Cardiac muscle cell (in vitro differentiated cells and primary cell): ENCODE results near the gene TNS1. TPM values are rescaled to one million over a fixed set of nuclear protein-coding genes. Genes with fewer than 3 reads are reported as not detected.

Experiments used
- DNase-seq, 2 donors: peaks; one replicate each; pipeline versions ENCODE4 v3.0.0 to v3.0.0-alpha.2; 2010 to 2017; ENCODE audit warnings: low read depth in 1 of 2, low spot score in 1 of 2
- H3K27ac ChIP-seq: fragments of 200-600 bp; sonication (generic); 2 replicates; pipeline ENCODE4 v1.5.1; 2016
- H3K27me3 ChIP-seq: fragments of 200-600 bp; sonication (generic); 2 replicates; pipeline ENCODE4 v1.6.0; 2016; ENCODE audit warnings: control low read depth
- H3K36me3 ChIP-seq: fragments of 200-600 bp; sonication (generic); 2 replicates; pipeline ENCODE4 v1.5.1; 2016; ENCODE audit warnings: control low read depth
- H3K4me1 ChIP-seq: fragments of 200-600 bp; sonication (generic); 2 replicates; pipeline ENCODE4 v1.8.1; 2017; ENCODE audit warnings: low read depth, mild to moderate bottlenecking, mixed run types
- H3K4me3 ChIP-seq: fragments of 200-600 bp; sonication (generic); 2 replicates; pipeline ENCODE4 v1.5.1; 2016; ENCODE audit warnings: mild to moderate bottlenecking
- H3K9me3 ChIP-seq: fragments of 200-600 bp; sonication (generic); 2 replicates; pipeline ENCODE4 v1.5.1; 2017; ENCODE audit warnings: low read depth, mild to moderate bottlenecking, control low read depth
- polyA plus RNA-seq: library from polyadenylated mRNA; unstranded; fragments of >200 nt; fragmentation: Nextera tagmentation; extraction: Ambion mirVana; gene quantifications from 2 replicates; pipeline ENCODE4 v1.2.1, GENCODE V29; 2016
- total RNA-seq: library from RNA; depleted of rRNA; stranded (reverse); fragments of >200 nt; gene quantifications from 2 replicates; pipeline ENCODE4 v1.2.3, GENCODE V29; 2016
- TF ChIP-seq, protein P1 (sequence below): IDR thresholded peaks from 2 replicates; pipeline ENCODE4 v1.5.1; 2012; ENCODE audit warnings: low read depth, mild to moderate bottlenecking, low read length

TNS1 gene
- total and polyA plus RNA-seq, 2 experiments from 2014 or later, result 16.7 to 44.3 TPM

DNA sequence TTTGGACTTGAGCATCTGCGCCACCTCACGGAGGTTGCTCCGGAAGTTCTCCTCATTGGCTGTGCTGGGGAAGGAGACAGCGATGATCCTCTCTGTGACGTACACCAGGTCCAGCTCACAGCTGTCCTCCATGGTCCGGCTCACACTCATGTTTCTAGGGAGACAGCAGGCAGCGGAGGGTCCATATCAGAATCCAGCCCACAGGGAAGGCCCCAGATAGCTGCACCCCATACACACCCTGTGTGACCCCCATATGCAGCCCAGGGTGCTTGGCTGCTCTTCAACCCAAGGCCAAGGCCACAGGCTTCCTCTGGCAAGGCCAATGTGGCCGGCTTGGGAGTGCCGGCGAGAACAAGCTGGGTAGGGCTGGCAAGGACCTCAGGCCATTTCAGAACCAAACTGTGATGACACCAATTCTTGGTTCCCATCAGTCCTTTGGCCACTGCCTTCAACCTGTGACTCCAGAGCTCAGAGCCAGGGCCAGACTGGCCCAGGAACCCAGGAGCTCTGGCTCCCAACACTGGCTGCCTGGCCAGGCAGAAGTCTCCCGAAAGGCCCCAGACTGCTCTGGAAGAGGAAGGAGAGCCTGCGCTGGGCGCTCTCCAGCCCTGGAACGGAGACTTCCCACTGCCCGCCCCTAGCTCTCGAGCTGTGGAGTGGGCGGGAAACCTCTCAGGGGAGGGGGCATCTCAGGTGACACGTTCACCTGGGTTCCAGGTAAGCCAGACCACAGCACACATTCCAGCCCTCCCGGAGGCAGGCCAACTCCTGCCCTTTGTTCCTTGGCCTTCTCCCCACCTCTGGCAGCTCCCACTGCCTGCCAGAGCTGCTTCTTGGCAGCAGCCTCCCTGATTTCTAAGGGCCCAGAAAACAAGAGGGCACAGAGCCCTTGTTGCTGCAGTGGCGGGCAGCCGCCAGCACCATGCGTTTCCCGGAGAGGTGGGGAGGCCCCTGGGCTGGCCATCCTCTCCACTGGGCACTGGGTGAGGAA lies 104.7 kb downstream of the TNS1 start:
- Histone ChIP-seq H3K4me1 (peaks cover 7% of the 10 kb centered on the region), H3K4me3 (no peak overlapping the region), H3K9me3 (no peaks in the 10 kb centered on the region), H3K27me3 (no peaks in the 10 kb centered on the region), H3K27ac (no peak overlapping the region), H3K36me3 (no peaks in the 10 kb centered on the region)
- TF ChIP-seq, protein P1, sequence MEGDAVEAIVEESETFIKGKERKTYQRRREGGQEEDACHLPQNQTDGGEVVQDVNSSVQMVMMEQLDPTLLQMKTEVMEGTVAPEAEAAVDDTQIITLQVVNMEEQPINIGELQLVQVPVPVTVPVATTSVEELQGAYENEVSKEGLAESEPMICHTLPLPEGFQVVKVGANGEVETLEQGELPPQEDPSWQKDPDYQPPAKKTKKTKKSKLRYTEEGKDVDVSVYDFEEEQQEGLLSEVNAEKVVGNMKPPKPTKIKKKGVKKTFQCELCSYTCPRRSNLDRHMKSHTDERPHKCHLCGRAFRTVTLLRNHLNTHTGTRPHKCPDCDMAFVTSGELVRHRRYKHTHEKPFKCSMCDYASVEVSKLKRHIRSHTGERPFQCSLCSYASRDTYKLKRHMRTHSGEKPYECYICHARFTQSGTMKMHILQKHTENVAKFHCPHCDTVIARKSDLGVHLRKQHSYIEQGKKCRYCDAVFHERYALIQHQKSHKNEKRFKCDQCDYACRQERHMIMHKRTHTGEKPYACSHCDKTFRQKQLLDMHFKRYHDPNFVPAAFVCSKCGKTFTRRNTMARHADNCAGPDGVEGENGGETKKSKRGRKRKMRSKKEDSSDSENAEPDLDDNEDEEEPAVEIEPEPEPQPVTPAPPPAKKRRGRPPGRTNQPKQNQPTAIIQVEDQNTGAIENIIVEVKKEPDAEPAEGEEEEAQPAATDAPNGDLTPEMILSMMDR, result no peak
- no peak for DNase-seq

DNA sequence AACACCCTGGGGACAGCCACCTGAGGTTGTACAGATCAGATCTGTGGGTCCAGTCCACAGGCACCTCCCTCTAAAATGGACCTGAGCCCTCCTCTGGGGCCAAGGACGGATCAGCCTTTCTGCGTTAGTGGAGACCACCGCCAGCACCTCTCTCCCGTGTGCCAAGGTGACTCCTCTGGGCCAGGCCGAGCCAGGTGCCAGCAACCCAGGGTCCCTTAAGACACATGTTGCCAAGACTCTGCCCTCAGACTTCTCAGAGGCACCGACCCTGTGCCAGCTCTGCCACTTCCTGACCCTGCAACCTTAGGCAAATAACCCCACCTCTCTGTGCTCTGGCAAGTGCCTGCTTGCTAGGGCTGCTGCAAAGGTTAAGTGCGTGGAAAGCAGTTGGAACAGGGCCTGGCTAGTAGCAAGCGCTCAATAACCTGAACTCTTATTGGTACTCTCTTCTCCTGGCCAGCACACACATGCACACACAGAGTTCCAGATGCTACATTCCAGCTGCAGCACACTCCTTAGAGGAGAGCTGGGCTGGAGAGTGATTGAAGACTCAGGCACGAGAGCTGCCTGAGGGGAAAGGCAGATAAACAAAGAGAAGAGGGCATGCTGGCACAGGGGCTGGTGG lies 105.6 kb downstream of the TNS1 start:
- TF ChIP-seq, protein P1, result no peak
- H3K27ac ChIP-seq, result no peak overlapping the region
- peaks cover 1% of the 10 kb centered on the region for H3K4me1 ChIP-seq
- H3K4me3 ChIP-seq, result no peak overlapping the region
- no peaks in the 10 kb centered on the region for H3K36me3 ChIP-seq
- no peak for DNase-seq
- no peaks in the 10 kb centered on the region for H3K27me3 ChIP-seq
- H3K9me3 ChIP-seq, result no peaks in the 10 kb centered on the region

DNA sequence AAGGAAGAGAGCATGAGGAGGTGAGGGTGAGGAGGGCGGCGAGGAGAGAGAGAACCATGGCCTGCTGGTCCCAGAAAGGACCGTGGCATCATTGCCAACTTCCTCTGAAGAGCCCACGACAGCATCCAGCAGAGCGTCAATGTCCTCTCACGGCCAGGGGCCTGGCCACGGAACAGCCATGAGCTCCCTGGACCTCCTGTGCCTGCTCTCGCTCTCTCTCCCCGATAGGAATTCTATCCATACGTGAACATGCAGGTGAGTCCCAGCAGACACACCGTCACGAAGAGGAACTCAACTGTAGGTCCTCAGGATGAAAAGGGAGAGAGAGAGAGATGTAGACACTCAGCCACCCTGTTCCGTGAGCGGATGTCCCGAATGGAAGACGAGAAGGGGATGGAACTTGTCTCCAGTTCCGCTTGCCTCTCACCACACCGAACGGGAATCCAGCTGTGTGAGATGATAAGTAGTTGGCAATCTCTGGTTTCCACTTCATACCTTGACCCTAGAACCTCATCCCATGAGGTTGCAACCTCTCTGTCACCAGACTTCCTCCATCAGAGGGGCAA lies 107.6 kb downstream of the TNS1 start:
- Histone ChIP-seq H3K4me3 (no peak overlapping the region), H3K4me1 (no peaks in the 10 kb centered on the region), H3K27ac (no peak overlapping the region), H3K27me3 (no peaks in the 10 kb centered on the region), H3K9me3 (no peaks in the 10 kb centered on the region), H3K36me3 (no peaks in the 10 kb centered on the region)
- DNase-seq, result no peak
- TF ChIP-seq, protein P1, result no peak

DNA sequence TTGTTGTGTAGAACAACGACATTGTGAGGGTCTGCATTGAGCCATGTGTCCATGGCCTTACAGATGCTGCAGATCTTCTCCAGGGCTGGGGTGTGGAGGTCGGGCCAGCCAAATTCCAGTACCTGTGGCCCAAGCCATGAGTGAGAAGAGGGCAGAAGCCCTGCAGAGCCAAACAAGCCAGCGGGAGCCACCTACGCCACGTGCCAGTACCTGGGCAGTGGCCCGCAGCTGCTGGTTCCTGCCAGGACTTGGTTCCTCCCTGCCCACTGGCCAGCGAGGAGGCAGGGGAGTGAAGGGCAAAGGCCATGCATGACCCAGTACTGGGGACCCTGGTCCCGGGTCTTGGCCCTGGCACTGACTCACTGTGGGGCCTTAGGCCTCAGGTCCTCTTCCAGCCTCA lies 109.4 kb downstream of the TNS1 start:
- H3K9me3 ChIP-seq, result no peaks in the 10 kb centered on the region
- no peaks in the 10 kb centered on the region for H3K27me3 ChIP-seq
- no peaks in the 10 kb centered on the region for H3K4me1 ChIP-seq
- no peak overlapping the region for H3K27ac ChIP-seq
- H3K4me3 ChIP-seq, result no peak overlapping the region
- DNase-seq, result no peak
- TF ChIP-seq, protein P1, result no peak
- H3K36me3 ChIP-seq, result no peaks in the 10 kb centered on the region

DNA sequence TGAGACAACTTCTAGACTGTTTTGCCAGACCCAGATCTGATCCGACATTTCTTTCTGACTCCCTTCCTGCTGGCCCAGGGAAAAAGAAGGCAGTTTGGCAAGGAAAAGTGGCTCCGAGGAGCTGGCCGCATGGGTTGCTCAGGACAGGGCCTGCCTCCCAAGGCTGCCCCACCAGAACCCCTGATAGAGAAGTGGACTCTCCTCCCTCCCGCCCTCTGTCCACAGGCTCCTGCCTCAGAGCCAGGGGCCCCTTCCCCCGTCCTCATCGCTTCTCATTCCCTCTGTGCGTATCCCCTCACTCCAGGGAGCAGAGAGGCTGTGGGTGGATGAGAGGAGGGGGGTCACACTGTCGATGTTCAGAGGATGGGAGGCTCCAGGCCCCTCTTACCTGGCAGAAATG lies 110.2 kb downstream of the TNS1 start:
- H3K36me3 ChIP-seq, result no peaks in the 10 kb centered on the region
- no peak for DNase-seq
- no peaks in the 10 kb centered on the region for H3K9me3 ChIP-seq
- TF ChIP-seq, protein P1, result no peak
- H3K27ac ChIP-seq, result no peak overlapping the region
- no peak overlapping the region for H3K4me3 ChIP-seq
- no peaks in the 10 kb centered on the region for H3K27me3 ChIP-seq
- H3K4me1 ChIP-seq, result no peaks in the 10 kb centered on the region
